Activated gamma-delta T cell treated with anti-CD3 and anti-CD28 coated beads, Interleukin-2, amount 50 U/mL, for 16 hours (primary cell): ENCODE results near the gene PRKG1.
"Not testable (repeated sequence)": the region's sequence is repeated elsewhere in the genome, so short reads cannot be mapped to it uniquely, and the experiment has no call there.

Experiments used
- DNase-seq: peaks from one replicate; pipeline ENCODE4 v3.0.0-alpha.2; 2020; ENCODE audit warnings: low read depth

The PRKG1 gene

DNA sequence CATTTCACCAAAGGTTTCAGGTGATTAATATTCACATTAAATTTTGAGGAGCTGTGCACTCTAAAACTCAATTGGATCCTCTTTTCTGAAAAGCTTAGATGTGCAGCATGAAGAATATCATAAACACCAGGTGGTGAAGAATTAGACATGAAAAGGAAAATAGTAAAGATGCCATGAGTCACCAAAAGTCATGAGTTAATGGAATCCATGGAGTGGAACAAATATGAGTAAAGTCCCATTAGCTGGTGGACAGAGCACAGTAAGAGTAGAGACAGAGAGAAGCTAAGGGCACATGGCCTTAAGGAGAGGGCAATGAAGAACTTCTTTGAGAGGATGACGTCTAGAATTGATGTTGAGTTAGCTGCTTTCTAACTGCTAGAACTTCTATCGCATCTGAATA is 353.5 kb downstream of the PRKG1 start:
- no peak for DNase-seq

DNA sequence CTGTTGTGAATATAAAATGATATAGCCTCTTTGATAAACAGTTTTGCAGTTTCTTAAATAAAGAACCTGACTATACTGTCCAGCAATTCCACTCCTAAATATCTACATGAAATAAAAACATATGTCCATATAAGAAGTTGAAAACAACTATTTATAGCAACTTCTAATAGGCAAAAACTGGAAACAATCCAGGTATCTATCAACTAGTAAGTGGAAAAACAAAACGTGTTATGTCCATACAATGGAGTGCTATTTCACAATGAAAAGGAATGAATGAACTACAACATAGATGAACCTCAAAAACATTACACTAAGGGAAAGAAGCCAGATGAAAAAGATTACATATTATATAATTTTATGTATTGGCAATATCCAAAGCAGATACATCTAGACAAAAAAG is 356.2 kb downstream of the PRKG1 start:
- no peak for DNase-seq

DNA sequence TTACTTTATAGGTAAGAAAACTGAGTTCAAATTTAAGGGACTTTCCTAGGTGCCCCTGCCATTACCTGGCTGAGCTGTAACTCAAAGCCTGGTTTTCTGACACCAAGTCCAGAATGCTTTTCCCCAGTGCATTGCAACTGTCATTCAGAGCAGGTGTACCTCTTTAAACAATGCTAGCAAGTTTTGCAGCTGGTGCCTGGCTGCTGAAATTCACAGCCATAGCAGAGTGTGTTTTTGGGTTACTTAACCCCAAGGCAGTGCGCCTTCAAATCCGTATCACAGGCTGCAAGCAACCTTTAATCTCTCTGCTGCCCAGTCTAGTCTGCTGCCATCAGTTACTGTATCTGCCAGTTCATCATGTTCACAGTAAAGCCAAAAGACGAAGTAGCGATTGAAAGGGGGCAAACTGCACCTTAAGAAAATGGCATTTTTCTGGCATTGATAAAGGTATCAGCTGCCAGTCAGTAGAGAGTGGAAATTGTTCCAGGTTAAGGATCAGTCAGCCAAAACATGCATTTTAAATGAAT is 359.7 kb downstream of the PRKG1 start:
- DNase-seq, result no peak

DNA sequence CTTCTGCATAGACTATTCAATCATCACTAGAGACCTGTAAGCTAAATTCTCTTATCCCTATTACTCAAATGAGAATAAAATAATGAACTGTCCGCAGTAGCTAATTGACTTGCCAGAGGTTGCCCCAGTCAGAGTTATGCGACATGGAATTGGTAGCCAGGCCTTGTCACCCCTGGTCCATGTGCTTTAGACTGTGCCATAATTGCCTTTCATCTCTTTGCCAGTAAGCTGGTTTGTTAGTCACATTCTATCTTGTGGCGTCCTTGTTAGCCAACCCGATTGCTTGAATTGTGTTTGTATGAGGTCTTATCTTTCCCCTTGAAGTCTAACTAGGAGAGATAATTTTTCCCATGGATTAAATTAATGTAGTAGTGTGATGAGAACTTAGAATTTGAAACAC is 362.5 kb downstream of the PRKG1 start:
- no peak for DNase-seq

DNA sequence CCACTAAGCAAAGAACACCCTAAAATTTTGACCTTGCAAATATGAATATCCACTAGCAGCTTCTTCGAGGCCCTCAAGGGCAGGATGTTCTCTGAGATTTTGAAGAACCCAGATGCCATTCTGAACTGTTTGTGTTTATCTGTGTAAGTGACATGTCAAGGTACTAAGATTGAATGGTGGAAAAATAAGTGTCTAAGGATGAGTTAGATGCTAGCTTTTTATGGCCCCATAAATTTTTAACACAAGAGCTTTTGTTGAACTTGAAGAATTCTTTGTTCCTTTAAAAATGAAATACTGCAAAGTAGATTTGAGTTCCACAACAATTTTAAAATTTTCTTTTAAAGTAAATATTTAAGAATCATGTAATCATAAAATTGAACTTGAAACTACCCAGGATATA is 365.4 kb downstream of the PRKG1 start:
- DNase-seq, result no peak

DNA sequence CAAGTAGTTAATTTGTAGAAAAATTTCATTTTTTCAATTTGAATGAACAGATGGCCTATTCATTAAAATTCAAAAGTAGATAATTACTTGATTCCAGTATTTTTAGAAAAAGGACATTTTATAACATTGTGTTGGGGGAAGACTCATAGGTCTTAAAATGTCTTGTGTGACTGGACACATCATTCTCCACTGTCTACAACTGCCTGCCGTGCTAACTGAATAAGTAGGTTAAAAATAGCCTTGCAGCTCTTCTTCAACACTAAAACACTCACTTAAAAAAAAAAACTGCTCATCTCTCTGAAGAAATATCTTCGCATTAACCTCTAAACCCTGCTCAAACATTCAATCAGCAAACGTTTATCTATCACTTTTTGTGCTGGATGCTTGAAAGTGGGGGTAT is 371.3 kb downstream of the PRKG1 start:
- DNase-seq, result no peak

DNA sequence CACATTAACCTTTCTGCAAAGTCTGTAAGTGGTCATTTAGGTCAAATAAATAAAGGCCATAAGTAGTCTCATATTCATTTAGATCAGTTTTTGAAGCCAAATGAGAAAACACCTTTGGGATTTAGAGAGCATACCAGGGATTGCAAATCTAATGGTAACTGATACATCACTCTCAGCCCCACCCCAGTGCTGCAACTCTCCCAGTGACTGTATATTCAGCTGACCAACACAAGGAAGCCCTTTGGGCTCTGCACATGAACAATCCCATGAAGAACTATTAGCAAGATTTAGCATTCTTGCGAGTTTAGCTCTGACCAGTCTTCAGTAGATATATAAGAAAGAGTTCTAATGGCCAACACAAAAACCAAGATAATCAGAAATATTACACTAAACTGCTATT is 372.8 kb downstream of the PRKG1 start:
- no peak for DNase-seq

DNA sequence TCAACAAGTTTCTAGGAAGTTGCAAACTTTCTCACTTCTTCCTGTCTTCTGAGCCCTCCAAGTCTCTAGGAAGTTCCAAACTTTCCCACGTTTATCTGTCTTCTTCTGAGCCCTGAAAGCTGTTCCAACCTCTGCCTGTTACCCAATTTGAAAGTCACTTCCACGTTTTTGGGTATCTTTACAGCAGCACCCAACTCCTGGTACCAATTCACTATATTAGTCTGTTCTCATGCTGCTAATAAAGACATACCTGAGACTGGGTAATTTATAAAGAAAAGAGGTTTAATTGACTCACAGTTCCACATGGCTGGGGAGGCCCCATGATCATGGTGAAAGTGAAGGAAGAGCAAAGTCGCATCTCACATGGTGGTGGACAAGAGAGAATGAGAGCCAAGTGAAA is 381.5 kb downstream of the PRKG1 start:
- not testable (repeated sequence) for DNase-seq

DNA sequence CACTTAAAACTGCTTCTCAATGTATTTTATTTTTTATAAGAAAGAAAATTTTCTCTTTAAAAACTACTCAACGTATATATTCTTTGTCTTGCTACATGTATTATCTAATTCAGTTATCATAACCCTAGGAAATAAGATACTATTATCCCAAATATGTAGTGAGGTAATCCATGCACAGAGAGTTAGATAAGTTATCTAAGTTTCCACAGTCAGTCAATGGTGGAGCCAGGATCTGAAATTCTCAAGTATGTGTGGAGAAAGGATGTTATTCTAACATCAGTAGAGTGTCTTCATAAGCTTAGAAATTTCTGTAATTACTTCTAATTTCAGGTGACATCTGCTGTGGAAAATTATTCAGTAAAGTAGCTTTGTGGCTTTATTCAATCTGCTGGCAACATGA is 385.2 kb downstream of the PRKG1 start:
- DNase-seq, result no peak

DNA sequence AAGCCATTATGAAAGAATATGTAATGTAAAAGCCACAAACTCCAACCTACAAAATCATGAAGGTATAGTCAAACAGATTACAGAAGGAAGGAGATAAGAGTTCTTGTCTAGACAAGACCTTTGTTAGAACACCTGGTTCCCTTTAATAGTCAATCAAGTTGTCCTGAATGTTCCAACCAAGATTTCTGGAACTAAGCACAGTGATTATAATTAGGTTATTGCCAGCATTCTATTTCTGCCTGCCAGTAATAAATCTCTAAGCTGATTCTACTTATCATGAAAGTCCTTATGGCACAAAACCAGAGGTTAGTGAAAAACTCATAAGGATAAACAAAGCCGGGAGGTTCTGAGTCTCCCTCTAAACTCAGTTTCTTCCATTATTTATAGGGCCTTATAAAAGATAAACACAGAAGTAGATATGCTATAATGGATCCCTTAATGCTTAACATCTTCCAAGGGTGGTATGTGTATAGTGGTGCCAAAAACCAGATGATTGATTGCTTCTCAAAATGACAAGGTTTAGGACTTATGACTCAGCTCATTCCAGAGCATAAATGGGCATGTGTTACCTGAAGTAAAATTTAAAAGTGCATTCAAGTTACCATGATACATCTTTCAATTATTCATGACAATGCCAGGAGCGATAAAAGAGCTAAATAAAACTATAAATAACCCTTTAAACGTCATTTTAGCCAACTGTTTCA is 387.9 kb downstream of the PRKG1 start:
- DNase-seq, result no peak

DNA sequence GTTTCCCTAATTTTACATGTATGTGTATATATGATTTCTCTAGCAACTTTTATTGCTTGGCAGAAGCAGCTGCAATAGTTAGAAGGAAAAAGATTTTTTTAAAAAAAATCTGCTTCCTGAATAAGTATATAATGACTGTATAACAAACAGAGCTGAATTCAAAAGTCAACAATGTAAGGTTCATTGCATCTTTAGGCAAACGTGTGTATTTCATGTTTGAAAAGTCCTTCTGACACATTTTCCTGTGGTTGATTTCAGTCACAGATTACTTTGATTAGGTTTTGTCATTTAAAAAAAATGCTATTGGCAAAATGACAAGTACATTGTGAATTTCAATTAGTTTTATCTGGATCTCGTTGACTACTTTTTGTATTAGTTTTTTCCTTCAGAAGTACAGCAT is 394.1 kb downstream of the PRKG1 start:
- no peak for DNase-seq

DNA sequence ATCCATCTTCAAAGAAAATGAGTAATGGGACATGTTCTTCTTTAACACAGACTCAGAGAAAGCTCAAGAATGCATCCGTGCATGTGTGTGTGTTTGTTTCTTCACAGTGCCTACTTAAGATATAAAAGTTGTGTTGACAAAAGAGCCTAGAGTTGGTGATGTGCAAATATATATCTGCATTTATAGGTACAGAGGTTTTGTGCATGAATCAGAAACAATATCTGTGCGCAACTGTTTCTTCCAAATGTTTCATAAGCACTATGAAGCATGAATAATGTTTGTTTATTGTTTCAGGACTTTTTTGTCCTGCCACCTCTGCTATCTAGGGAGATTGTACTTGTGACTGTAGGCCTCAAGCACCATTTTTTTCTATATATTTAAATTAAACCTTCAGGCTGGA is 395.4 kb downstream of the PRKG1 start:
- DNase-seq, result no peak

DNA sequence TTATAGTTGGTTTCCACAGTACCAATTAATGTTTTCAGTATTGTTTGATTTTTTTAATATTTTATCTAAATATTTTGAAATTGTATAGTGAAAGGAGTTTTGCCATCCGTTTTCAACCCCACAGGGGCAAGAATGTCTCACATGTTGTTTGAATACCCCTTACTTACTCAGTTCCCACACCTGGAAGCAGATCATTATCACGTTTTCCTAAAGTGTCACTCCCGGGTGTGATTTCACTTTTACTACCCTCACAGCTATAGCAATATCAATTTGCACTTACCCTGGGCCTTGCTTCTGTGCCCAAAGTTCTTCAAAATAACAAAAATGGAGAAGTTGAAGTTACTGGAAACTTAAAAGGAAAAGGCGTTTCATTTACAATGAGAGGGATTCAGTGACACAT is 397.0 kb downstream of the PRKG1 start:
- no peak for DNase-seq

DNA sequence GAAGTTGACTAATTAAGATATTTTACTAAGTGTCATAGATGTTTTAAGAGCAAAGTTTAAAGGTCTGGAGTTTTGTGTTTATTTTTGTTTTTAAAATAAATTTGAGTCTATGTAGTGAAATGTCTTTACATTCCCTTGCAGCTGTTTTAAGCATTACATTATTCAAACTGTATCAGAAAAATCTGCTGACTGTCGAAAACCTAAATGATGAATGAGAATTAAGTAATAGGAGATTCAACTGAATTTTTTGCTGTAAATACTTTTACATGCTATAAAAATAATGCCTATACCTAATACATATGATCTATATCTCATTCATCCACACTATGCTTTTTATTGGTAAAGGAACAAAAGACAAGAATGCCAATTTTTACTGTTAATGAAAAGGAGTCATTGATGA is 397.9 kb downstream of the PRKG1 start:
- no peak for DNase-seq

DNA sequence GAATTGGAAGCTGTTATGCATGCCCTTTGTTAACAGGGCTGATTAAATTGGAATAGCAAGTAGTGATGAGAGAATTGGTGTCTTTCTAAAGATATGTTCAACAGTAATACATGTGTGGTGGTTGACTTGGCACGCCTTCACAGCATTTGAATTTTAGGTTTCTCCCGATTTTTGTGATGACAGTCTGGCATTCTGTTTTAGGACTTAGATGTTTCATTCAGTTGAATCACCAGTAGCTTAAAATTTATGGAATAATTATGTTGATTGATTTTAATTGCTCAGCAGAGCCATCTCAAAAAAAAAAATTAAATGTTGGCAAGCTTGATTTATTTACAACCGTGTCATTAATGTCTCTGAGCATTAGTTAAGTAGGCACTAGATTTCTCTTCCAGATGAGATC is 405.4 kb downstream of the PRKG1 start:
- no peak for DNase-seq

DNA sequence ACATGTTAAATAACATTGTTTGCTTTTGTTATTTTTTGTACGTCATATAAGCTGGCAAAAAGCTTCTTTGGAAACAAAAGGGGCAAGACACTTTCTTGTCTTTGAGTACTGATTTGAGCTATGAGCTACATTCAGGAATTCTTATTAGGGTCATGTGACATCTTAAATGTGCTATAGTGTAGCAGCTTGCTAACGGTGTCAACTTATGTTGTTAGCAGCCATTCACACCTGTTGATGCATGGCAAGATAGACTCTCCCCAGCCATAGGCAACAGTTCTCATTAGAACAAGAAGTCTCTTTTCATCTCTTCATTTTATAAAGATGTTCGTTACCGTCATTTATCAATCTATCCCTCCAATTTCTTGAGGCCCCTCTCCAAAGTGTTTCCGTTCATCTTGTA is 411.4 kb downstream of the PRKG1 start:
- no peak for DNase-seq

DNA sequence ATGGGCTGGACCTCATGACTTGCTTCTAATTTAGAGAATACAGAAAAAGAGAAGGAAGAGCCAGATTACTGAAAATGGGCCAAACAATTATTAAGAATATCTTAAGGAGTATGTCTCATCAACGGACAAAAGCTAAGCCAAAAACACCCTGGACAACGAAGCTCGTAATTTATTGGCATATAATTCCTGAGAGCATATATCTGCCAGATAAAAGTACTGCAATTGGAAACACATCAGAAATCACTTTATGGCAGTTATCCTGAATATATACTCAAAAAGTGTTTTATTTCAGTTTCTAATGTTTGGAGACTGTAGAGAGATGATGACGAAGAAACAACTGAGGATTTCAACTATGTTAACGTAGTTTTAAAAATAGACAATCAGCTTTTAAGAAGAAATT is 413.3 kb downstream of the PRKG1 start:
- DNase-seq, result no peak

DNA sequence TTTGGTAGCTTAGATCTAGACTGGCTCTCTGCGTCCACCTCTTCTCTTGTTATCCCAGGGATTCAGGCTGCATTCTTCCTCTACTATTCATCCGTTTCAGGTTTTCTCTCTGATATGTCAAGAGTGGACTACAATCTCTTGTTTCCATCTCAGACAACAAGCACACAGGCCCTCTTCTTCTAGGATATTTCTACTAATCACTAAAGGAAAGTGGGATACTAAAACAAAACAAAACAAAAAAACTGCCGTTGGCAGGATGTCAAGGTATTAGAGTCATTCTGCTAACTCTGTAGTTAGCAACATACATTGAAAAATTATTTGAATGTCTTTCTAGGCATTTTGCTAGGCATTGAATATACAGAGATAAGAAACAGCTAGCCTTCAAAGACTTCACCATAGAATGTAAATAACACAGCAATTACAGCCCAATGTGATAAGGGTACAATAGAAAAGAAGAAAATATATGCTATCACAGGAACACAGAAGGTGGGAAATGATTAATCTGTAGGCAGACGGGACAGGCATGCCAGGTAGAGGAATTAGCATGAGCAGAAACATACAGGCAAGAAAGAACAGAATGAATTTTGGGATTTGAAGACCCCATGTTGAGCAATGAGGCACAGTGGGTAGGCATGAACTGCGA is 414.6 kb downstream of the PRKG1 start:
- no peak for DNase-seq

DNA sequence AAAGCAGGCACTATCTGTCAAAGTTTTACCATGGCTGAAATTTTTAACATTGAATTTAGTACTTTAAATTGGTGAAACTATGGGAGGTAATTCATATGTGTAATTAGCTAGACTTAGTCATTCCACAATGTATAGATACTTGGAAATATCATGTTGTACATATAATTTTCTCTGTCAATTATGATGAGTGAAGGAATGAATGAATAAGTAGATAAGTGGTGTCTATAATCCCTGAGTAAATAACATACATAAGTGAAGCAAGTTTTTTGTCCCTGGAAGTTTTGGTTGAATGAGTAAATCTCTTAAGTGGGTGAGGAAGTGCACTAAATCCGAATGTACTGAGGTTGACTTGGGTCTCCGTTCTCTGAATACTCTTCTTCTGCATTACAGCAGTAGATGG is 424.1 kb downstream of the PRKG1 start:
- no peak for DNase-seq

DNA sequence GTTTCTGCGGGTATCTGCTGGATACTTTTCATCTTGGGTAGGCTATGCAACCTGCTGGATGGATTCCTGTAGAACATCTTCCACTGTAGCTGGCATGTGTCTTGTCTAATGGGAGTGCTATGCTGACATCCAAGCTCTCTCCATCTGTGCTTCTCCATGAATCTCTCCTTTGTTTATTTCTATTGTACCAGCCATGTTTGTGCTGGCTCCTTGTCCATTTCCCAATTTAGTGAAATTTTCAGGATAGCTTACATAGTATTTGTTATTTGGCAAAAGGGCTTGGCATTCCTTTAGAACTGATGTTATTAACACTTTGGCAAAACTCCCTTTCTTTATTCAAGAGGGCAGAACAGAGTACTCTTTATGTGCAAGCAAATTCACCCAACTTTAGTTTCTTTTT is 427.1 kb downstream of the PRKG1 start:
- no peak for DNase-seq

DNA sequence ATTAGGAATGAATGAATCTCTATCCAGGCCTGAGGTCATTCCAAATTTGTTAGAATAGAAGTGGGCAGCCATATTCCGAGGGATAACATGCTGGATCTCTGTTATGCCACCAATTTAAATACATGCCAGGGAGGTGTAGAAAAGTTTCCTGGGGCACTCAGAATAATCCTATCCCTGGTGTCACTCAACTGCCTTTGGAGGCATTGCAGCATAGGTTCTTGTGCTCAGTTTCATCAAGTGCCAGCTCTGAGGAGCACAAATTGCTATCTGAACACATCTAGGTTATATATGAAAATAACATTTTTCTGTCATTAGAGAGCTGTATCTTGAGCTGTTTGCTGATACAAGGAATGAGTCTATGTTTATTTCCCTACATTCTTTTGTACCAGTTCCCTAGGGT is 427.8 kb downstream of the PRKG1 start:
- no peak for DNase-seq

DNA sequence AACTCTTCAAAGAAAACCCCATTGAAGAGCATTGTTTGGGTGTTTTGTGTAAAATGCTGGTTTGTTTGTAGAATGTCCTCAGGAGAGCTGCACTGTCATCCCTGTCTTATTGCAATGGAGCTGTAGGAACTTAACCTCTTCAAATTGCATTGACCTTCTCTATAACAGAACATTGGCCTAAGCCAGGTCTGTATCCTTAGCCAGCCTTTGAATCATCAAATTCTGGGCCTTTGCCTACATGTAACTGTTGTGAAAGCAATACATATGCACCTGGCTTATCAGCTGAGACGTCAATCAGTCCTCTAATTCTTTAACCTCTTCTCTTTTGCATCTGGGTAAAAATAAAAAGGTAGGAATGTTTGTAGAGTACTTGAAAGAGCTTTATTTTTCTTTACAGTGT is 429.1 kb downstream of the PRKG1 start:
- no peak for DNase-seq

DNA sequence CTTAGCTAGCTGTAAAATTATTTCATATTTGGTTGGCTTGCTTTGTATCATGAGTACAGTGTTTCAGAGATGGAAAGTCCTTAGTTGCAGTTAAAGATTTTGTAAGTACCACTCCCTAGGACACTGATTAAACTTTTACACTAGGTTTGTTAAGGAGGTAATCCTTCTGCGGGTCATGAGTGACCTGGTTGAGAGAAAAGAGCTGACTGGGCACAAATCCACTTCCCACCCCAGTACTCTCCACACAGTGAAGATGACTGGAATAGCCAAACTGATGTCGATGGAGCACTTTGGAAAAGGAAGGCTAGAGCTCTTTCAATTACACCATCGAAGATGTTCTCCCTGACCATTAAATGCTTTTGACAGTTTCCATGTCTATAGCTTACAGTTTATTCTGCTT is 433.2 kb downstream of the PRKG1 start:
- DNase-seq, result no peak

DNA sequence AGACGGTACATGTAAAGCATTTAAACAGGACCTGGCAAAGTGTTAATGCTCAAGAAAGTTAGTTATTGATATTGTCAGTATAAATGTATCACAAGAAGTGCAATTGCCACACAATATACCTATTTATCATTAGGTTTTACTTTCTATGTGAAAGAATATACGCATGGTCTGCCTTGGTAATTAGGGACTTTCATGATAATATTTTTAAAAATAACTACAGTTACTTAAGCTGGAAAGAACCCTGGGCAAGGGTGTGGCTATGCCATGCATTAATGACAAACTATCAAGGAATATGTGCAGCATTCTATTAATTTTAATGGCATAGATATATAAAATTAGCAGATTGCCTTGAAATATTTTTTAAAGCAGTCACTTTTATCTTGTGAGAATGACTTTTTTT is 433.9 kb downstream of the PRKG1 start:
- DNase-seq, result no peak
